ENCODE measurements around the gene ERC2.

Gene ERC2

GRCh38 chr3:56339244-56339643 lies 129.0 kb downstream of the ERC2 start:
- Mint-ChIP-seq H3K4me3 (no peak overlapping the region), H3K4me1 (ENCODE audit: low read depth) (no peaks in the 10 kb centered on the region), H3K36me3 (ENCODE audit: low read depth) (no peaks in the 10 kb centered on the region), H3K9me3 (no peaks in the 10 kb centered on the region), H3K27me3 (ENCODE audit: low read depth) (peaks cover 10% of the 10 kb centered on the region), H3K27ac (no peak overlapping the region)
- DNase-seq (ENCODE audit: low spot score): no peak

- Mint-ChIP-seq H3K4me1 (ENCODE audit: low read depth) (no peaks in the 10 kb centered on the region), H3K27ac (no peak overlapping the region), H3K9me3 (no peaks in the 10 kb centered on the region), H3K4me3 (no peak overlapping the region), H3K36me3 (ENCODE audit: low read depth) (no peaks in the 10 kb centered on the region), H3K27me3 (ENCODE audit: low read depth) (peaks cover 9% of the 10 kb centered on the region)
- DNase-seq (ENCODE audit: low spot score): no peak
Measured at GRCh38 chr3:56336023-56336422, 132.2 kb downstream of the ERC2 start.

GRCh38 chr3:56324473-56324872 lies 143.8 kb downstream of the ERC2 start:
- Mint-ChIP-seq H3K4me3 (no peak overlapping the region), H3K36me3 (ENCODE audit: low read depth) (no peaks in the 10 kb centered on the region), H3K27ac (no peak overlapping the region), H3K9me3 (no peaks in the 10 kb centered on the region), H3K4me1 (ENCODE audit: low read depth) (no peaks in the 10 kb centered on the region), H3K27me3 (ENCODE audit: low read depth) (peaks cover 4% of the 10 kb centered on the region)
- DNase-seq (ENCODE audit: low spot score): no peak

- H3K4me1 Mint-ChIP-seq (ENCODE audit: low read depth): no peaks in the 10 kb centered on the region
- H3K4me3 Mint-ChIP-seq: no peak overlapping the region
- H3K9me3 Mint-ChIP-seq: no peaks in the 10 kb centered on the region
- peaks cover 4% of the 10 kb centered on the region for H3K27me3 Mint-ChIP-seq (ENCODE audit: low read depth)
- no peak overlapping the region for H3K27ac Mint-ChIP-seq
- no peak for DNase-seq (ENCODE audit: low spot score)
- H3K36me3 Mint-ChIP-seq (ENCODE audit: low read depth): no peaks in the 10 kb centered on the region
Measured at GRCh38 chr3:56323986-56324420, 144.3 kb downstream of the ERC2 start.

GRCh38 chr3:56322862-56323261 lies 145.4 kb downstream of the ERC2 start:
- Mint-ChIP-seq H3K27me3 (ENCODE audit: low read depth) (peaks cover 3% of the 10 kb centered on the region), H3K36me3 (ENCODE audit: low read depth) (no peaks in the 10 kb centered on the region), H3K27ac (no peak overlapping the region), H3K4me1 (ENCODE audit: low read depth) (no peaks in the 10 kb centered on the region), H3K4me3 (no peak overlapping the region), H3K9me3 (no peaks in the 10 kb centered on the region)
- DNase-seq (ENCODE audit: low spot score): no peak

- peaks cover 4% of the 10 kb centered on the region for H3K27me3 Mint-ChIP-seq (ENCODE audit: low read depth)
- H3K9me3 Mint-ChIP-seq: no peaks in the 10 kb centered on the region
- no peaks in the 10 kb centered on the region for H3K36me3 Mint-ChIP-seq (ENCODE audit: low read depth)
- no peak for DNase-seq (ENCODE audit: low spot score)
- H3K4me1 Mint-ChIP-seq (ENCODE audit: low read depth): no peaks in the 10 kb centered on the region
- H3K4me3 Mint-ChIP-seq: no peak overlapping the region
- H3K27ac Mint-ChIP-seq: no peak overlapping the region
Measured at GRCh38 chr3:56321892-56322291, 146.4 kb downstream of the ERC2 start.

GRCh38 chr3:56321383-56321782 lies 146.9 kb downstream of the ERC2 start:
- peaks cover 6% of the 10 kb centered on the region for H3K27me3 Mint-ChIP-seq (ENCODE audit: low read depth)
- no peak for DNase-seq (ENCODE audit: low spot score)
- H3K36me3 Mint-ChIP-seq (ENCODE audit: low read depth): no peaks in the 10 kb centered on the region
- H3K27ac Mint-ChIP-seq: no peak overlapping the region
- H3K4me3 Mint-ChIP-seq: no peak overlapping the region
- no peaks in the 10 kb centered on the region for H3K4me1 Mint-ChIP-seq (ENCODE audit: low read depth)
- H3K9me3 Mint-ChIP-seq: no peaks in the 10 kb centered on the region

- Mint-ChIP-seq H3K27ac (no peak overlapping the region), H3K9me3 (no peaks in the 10 kb centered on the region), H3K27me3 (ENCODE audit: low read depth) (peaks cover 6% of the 10 kb centered on the region), H3K4me3 (no peak overlapping the region), H3K4me1 (ENCODE audit: low read depth) (no peaks in the 10 kb centered on the region), H3K36me3 (ENCODE audit: low read depth) (no peaks in the 10 kb centered on the region)
- DNase-seq (ENCODE audit: low spot score): no peak
Measured at GRCh38 chr3:56320883-56321282, 147.4 kb downstream of the ERC2 start.

- Mint-ChIP-seq H3K4me1 (ENCODE audit: low read depth) (peaks cover 2% of the 10 kb centered on the region), H3K9me3 (no peaks in the 10 kb centered on the region), H3K27ac (no peak overlapping the region), H3K4me3 (no peak overlapping the region), H3K27me3 (ENCODE audit: low read depth) (peaks cover 6% of the 10 kb centered on the region), H3K36me3 (ENCODE audit: low read depth) (no peaks in the 10 kb centered on the region)
- no peak for DNase-seq (ENCODE audit: low spot score)
Measured at GRCh38 chr3:56318891-56319290, 149.4 kb downstream of the ERC2 start.

- Mint-ChIP-seq H3K36me3 (ENCODE audit: low read depth) (no peaks in the 10 kb centered on the region), H3K9me3 (no peaks in the 10 kb centered on the region), H3K4me1 (ENCODE audit: low read depth) (peaks cover 2% of the 10 kb centered on the region), H3K27ac (no peak overlapping the region), H3K4me3 (no peak overlapping the region), H3K27me3 (ENCODE audit: low read depth) (peaks cover 6% of the 10 kb centered on the region)
- no peak for DNase-seq (ENCODE audit: low spot score)
Measured at GRCh38 chr3:56316944-56317343, 151.3 kb downstream of the ERC2 start.

- H3K9me3 Mint-ChIP-seq: no peaks in the 10 kb centered on the region
- peaks cover 6% of the 10 kb centered on the region for H3K27me3 Mint-ChIP-seq (ENCODE audit: low read depth)
- H3K4me3 Mint-ChIP-seq: no peak overlapping the region
- H3K27ac Mint-ChIP-seq: no peak overlapping the region
- no peaks in the 10 kb centered on the region for H3K36me3 Mint-ChIP-seq (ENCODE audit: low read depth)
- DNase-seq (ENCODE audit: low spot score): no peak
- peaks cover 2% of the 10 kb centered on the region for H3K4me1 Mint-ChIP-seq (ENCODE audit: low read depth)
Measured at GRCh38 chr3:56314842-56315241, 153.4 kb downstream of the ERC2 start.

GRCh38 chr3:56309465-56309864 lies 158.8 kb downstream of the ERC2 start:
- DNase-seq (ENCODE audit: low spot score): no peak
- no peaks in the 10 kb centered on the region for H3K4me1 Mint-ChIP-seq (ENCODE audit: low read depth)
- no peak overlapping the region for H3K4me3 Mint-ChIP-seq
- no peaks in the 10 kb centered on the region for H3K27me3 Mint-ChIP-seq (ENCODE audit: low read depth)
- H3K9me3 Mint-ChIP-seq: no peaks in the 10 kb centered on the region
- no peaks in the 10 kb centered on the region for H3K36me3 Mint-ChIP-seq (ENCODE audit: low read depth)
- no peak overlapping the region for H3K27ac Mint-ChIP-seq

GRCh38 chr3:56308471-56308870 lies 159.8 kb downstream of the ERC2 start:
- Mint-ChIP-seq H3K9me3 (no peaks in the 10 kb centered on the region), H3K27ac (no peak overlapping the region), H3K4me3 (no peak overlapping the region), H3K36me3 (ENCODE audit: low read depth) (no peaks in the 10 kb centered on the region), H3K27me3 (ENCODE audit: low read depth) (no peaks in the 10 kb centered on the region), H3K4me1 (ENCODE audit: low read depth) (peaks cover 5% of the 10 kb centered on the region)
- DNase-seq (ENCODE audit: low spot score): no peak

- H3K4me1 Mint-ChIP-seq (ENCODE audit: low read depth): peaks cover 6% of the 10 kb centered on the region
- H3K4me3 Mint-ChIP-seq: no peak overlapping the region
- no peaks in the 10 kb centered on the region for H3K9me3 Mint-ChIP-seq
- H3K27me3 Mint-ChIP-seq (ENCODE audit: low read depth): peaks cover 2% of the 10 kb centered on the region
- no peak overlapping the region for H3K27ac Mint-ChIP-seq
- no peak for DNase-seq (ENCODE audit: low spot score)
- H3K36me3 Mint-ChIP-seq (ENCODE audit: low read depth): no peaks in the 10 kb centered on the region
Measured at GRCh38 chr3:56304069-56304468, 164.2 kb downstream of the ERC2 start.

- H3K9me3 Mint-ChIP-seq: no peaks in the 10 kb centered on the region
- H3K27ac Mint-ChIP-seq: no peak overlapping the region
- peaks cover 6% of the 10 kb centered on the region for H3K4me1 Mint-ChIP-seq (ENCODE audit: low read depth)
- H3K4me3 Mint-ChIP-seq: no peak overlapping the region
- peaks cover 2% of the 10 kb centered on the region for H3K27me3 Mint-ChIP-seq (ENCODE audit: low read depth)
- H3K36me3 Mint-ChIP-seq (ENCODE audit: low read depth): no peaks in the 10 kb centered on the region
- no peak for DNase-seq (ENCODE audit: low spot score)
Measured at GRCh38 chr3:56303487-56303886, 164.8 kb downstream of the ERC2 start.

Data from T-helper 2 cell treated with Interferon-gamma antibody and Interleukin-4, amounts not matched to agents 5 μg/mL and 100 μg/mL, for 36 hours (primary cell).